Left ventricle myocardium superior (tissue), 1 donor: ENCODE measurements around the gene LYPLA2. TPM values are rescaled to one million over a fixed set of nuclear protein-coding genes. Genes with fewer than 3 reads are reported as not detected.
"Not testable (repeated sequence)": the region's sequence is repeated elsewhere in the genome, so short reads cannot be mapped to it uniquely, and the experiment has no call there.

Source experiments
- ATAC-seq: fragments of 200-7000 bp; cut with Tn5 transposase; one replicate; pipeline ENCODE4 v1.9.1; 2020; ENCODE audit warnings: mild to moderate bottlenecking, moderate library complexity
- DNase-seq: peaks from one replicate; pipeline ENCODE4 v3.0.0-alpha.2; 2020
- intact Hi-C: fragments of 100-400 bp; cut with micrococcal nuclease; formaldehyde crosslinking; loops from one replicate; pipeline ENCODE4 v1.11.0; 2022
- total RNA-seq: library from RNA; stranded (reverse); fragmentation: NEBNext Ultra II Directional; extraction: Animal tissue kit (Norgen Biotek cat#: 25700); gene quantifications from one replicate; pipeline ENCODE4 v1.2.1, GENCODE V29; 2021
- donor health status: DM: no; HTN: yes; CAD: no; lungs with severe emphysema.

Gene LYPLA2
- total RNA-seq, 1 donor from 2014 or later: 28.9 TPM

DNA sequence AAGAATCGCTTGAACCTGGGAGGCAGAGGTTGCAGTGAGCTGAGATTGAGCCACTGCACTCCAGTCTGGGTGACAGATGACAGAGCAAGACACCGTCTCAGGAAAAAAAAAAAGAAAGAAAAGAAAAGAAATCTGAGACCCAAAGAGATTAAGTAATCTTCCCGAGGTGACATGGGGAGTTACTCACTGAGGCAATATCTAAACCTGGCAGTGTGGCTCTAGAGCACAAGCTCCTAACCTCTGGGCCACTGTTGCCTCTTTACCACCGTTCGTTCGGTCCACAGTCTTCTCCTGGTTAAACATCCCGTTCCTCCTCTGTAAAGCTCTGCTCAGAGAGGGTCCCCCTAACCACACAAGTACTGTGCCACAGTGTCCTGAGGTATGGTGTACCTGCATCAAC lies 32.8 kb downstream of the LYPLA2 start:
- ATAC-seq: no peak
- intact Hi-C loops: no loop called here
- DNase-seq: no peak

DNA sequence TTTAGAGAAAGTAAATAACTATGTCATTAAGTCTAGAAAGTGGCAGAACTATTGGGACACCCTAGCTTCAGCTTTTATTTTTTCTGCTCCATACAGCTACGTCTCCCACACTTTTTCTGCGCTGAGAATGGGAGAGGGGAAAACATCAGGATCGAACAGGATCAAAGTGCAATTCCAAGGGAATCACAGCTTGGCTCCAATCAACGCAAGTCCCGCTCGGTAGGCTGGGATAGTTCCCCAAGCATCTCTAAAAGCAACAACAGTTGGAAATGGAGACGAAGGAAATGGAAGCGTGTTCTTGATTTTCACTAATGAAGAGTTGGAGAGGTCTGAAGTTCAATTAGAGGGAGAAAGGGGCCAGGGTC lies 33.7 kb downstream of the LYPLA2 start:
- no peak for DNase-seq
- no peak for ATAC-seq
- intact Hi-C loops: no loop called here

DNA sequence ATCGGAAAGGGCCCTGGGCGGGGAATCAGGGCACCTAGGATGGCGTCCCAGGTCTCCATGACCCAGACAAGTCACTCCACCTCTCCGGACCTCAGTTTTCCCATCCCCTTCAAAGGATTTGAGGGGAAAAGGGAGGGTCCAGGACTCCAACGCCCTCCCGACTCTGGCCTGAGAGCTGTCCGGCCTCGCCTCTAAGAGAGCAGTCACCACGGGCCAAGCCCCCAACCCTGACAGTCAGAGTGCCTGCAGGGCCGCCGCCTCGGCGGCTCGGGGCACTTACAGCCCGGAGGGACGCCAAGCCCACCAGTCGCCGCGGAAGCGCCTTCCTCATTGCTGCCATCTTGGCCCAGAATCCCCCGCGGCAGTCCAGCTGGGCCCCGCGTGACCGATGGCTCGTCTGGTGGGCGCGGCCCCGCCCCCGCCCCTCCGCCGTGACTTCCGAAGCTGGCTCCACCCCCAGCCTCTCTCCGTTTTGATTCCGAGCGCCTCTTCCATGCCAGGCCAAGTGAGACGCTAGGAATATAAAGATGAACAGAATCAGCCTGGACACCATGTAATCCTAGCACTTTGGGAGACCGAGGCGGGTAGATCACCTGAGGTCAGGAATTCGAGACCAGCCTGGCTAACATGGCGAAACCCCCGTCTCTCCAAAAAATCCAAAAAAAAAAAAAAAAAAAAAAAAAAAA lies 34.3 kb downstream of the LYPLA2 start, which contains the start of gene HMGCL:
TSS of gene HMGCL (minus strand) at position 354 of the 686 bp plus-strand sequence. CDS start at position 340, 14 bp downstream.
- DNase-seq (peak; percentile 96), ATAC-seq (peak; percentile 100)
- intact Hi-C loops: no loop called here

DNA sequence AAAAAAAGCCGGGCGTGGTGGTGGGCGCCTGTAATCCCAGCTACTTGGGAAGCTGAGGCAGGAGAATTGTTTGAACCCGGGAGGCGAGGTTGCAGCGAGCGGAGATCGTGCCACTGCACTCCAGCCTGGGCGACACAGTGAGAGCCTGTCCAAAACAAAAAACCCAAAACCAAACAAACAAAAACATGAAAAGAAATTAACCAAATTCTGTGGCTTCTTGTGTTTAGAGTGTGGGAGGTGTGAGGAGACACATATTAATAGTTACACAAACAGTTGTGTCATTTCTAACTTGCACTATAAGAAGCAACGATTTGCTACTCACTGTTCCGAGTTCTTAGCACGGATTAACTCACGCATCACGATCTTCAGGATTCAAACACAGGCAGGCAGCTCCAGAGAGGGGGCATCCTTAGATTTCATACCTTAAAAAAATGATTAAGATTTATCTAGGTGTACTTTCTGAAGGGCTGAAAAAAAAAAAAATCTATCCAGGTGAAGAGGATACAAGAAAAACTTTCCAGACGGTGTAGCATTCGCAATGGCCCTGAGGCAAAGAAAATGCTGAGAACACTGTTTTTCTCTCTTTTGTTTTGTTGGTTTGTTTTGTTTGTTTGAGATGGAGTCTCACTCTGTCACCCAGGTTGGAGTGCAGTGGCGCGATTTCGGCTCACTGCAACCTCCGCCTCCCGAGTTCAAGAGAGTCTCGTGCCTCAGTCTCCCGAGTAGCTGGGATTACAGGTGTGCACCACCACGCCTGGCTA lies 35.0 kb downstream of the LYPLA2 start:
- DNase-seq: no peak
- ATAC-seq: no peak
- intact Hi-C loops: no loop called here

DNA sequence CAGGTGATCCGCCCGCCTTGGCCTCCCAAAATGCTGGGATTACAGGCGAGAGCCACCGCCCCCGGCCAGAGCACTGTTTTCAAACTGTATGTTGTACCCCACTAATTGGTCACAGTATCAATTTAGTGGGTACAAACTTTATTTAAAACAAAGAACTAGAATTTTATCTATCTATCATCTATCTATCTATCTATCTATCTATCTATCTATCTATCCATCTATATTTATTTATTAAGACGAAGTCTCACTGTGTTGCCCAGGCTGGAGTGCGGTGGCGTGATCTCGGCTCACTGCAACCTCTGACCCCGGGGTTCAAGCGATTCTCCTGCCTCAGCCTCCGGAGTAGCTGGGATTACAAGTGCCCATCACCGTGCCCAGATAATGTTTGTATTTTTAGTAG lies 35.6 kb downstream of the LYPLA2 start:
- ATAC-seq, intact Hi-C loops, DNase-seq: not testable (repeated sequence)

DNA sequence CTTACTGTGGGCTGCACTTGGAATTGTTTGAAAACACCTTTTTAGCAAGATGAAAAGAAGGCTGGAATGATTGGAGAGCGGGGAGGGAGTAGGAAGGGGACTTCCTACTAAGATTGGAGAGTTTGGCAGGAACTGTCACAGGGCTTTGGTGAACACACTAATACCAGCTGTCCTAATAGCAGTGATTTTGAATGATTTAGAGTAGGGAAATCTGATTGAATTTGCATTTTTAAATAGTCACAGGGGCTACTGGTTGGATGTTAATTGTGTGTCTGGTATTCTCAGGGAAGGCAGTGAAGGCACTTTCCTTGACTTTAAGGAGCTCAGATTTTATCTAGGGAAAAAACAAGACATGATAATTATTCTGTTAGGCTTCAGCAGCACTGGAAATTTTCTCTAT lies 36.8 kb downstream of the LYPLA2 start:
- DNase-seq (no peak), ATAC-seq (no peak)
- intact Hi-C loops: no loop called here

DNA sequence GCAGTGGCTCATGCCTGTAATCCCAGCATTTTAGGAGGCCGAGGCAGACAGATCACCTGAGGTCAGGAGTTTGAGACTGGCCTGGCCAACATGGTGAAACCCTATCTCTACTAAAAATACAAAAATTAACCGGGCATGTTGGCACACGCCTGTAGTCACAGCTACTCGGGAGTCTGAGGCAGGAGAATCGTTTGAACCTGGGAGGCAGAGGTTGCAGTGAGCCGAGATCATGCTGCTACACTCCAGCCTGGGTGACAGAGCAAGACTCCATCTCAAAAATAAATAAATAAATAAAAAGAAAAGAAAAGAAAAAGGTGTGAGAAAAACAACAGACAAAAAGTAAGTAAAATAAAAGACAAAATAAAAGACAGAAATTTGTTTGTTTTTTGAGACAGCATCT lies 43.2 kb downstream of the LYPLA2 start:
- ATAC-seq, DNase-seq, intact Hi-C loops: not testable (repeated sequence)

DNA sequence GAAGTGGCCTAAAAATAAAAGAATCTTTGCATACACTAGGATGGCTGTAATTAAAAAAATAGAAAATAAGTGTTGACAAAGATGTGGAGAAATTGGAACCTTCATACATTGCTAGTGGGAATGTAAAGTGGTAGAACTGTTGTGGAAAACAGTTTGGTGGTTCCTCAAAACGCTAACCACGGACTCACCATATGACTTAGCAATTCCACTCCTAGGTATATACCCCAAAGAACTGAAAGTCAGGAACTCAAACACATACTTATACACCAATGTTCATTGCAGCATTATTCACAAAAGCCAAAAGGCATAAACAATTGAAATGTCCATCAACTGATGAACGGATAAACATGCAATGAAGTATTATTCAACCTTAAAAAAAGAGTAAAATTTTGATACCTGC lies 45.1 kb downstream of the LYPLA2 start:
- DNase-seq (no peak), ATAC-seq (no peak)
- intact Hi-C loops: no loop called here

DNA sequence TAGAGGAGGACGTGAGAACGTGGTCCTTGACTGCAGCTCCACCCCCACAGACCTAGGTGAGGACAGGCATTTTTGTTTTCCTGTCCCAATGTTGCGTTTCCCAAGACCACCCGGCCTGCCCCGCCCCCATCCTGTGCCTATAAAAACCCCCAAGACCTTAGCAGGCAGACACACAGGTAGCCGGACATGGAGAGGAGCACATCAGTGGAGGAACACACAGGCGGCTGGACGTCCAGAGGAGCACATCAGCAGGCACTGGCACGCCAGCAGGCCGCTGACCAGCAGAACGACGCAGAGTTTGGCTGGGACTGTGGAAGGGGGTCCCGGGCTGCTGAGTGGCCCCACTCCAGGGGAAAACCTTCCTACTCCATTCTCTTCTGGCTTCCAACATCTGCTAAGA lies 47.0 kb downstream of the LYPLA2 start:
- ATAC-seq (peak; percentile 15), DNase-seq (no peak)
- intact Hi-C loops: no loop called here

DNA sequence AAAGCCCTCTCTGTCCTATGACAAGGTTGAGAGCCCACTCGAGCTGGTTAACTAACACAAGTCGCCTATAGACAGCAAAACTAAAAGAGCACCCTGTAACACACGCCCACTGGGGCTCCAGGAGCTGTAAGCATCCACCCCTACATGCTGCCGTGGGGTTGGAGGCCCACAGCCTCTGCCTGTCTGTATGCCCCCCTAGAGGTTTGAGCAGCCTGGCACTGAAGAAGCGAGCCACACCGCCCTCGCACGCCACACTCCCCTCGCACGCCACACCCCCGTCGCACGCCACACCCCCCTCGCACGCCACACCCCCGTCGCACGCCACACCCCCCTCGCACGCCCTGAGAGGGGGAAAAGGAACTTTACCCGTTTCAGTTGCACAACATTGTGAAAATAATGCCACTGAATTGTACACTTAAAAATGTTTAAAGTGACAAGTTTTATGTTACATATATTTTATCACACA lies 47.5 kb downstream of the LYPLA2 start:
- intact Hi-C loops: no loop called here
- DNase-seq (peak; percentile 74), ATAC-seq (peak; percentile 100)

DNA sequence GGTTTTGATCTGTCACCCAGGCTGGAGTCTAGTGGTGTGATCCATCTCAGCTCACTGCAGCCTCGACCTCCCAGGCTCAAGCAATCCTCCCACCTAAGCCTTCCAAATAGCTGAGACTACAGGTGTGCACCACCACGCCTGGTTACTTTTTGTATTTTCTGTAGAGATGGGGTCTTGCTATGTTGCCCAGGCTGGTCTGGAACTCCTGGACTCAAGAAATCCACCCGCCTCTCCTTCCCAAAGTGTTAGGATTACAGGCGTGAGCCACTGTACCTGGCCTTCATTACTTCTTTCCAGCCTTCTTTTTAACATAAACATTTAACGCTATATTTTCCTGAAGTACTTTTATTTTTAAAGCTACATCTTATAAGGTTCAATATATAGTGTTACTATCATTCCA lies 52.7 kb downstream of the LYPLA2 start:
- intact Hi-C loops: no loop called here
- no peak for ATAC-seq

More for the DNA sequence above, 52.7 kb downstream of the LYPLA2 start:
- DNase-seq: no peak

Other genes starting within 250 kb of the LYPLA2 start
- gene ID3, start 231.6 kb upstream of the LYPLA2 start, total RNA-seq: 82.4 TPM
- 626 TPM for gene RPL11, start 99.3 kb upstream of the LYPLA2 start, total RNA-seq
- 35.8 TPM for gene ELOA, start 47.7 kb upstream of the LYPLA2 start, total RNA-seq
- 44.7 TPM for gene PITHD1, start 12.7 kb upstream of the LYPLA2 start, total RNA-seq
- 5.1 TPM for gene GALE, start 9.6 kb downstream of the LYPLA2 start, total RNA-seq
- gene HMGCL, start 34.3 kb downstream of the LYPLA2 start, total RNA-seq: 33.5 TPM
- 12.1 TPM for gene FUCA1, start 77.1 kb downstream of the LYPLA2 start, total RNA-seq
- not detected for gene CNR2, start 122.2 kb downstream of the LYPLA2 start, total RNA-seq
- 81.9 TPM for gene PNRC2, start 168.7 kb downstream of the LYPLA2 start, total RNA-seq
- 57.6 TPM for gene SRSF10, start 189.2 kb downstream of the LYPLA2 start, total RNA-seq